Hepatocyte (in vitro differentiated cells): ENCODE results near the gene CCDC27.

Source experiments
- EZH2 ChIP-seq: fragments of 200-600 bp; sonication (generic); IDR thresholded peaks from 2 replicates; pipeline ENCODE4 v1.6.1; 2016; ENCODE audit warnings: antibody characterized with exemption, mild to moderate bottlenecking, borderline replicate concordance
- EZH2phosphoT487 ChIP-seq: fragments of 200-600 bp; sonication (generic); IDR thresholded peaks from one replicate; pipeline ENCODE4 v1.6.1; 2018; ENCODE audit warnings: antibody characterized with exemption, mild to moderate bottlenecking, low read depth, moderate library complexity; ENCODE audit not compliant: unreplicated experiment, severe bottlenecking
- TF ChIP-seq, protein P1 (sequence below): fragments of 200-600 bp; sonication (generic); IDR thresholded peaks from 2 replicates; pipeline ENCODE4 v1.5.1; 2016; ENCODE audit warnings: antibody characterized with exemption, mild to moderate bottlenecking; ENCODE audit not compliant: poor library complexity

- TF ChIP-seq, protein P1, sequence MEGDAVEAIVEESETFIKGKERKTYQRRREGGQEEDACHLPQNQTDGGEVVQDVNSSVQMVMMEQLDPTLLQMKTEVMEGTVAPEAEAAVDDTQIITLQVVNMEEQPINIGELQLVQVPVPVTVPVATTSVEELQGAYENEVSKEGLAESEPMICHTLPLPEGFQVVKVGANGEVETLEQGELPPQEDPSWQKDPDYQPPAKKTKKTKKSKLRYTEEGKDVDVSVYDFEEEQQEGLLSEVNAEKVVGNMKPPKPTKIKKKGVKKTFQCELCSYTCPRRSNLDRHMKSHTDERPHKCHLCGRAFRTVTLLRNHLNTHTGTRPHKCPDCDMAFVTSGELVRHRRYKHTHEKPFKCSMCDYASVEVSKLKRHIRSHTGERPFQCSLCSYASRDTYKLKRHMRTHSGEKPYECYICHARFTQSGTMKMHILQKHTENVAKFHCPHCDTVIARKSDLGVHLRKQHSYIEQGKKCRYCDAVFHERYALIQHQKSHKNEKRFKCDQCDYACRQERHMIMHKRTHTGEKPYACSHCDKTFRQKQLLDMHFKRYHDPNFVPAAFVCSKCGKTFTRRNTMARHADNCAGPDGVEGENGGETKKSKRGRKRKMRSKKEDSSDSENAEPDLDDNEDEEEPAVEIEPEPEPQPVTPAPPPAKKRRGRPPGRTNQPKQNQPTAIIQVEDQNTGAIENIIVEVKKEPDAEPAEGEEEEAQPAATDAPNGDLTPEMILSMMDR: no peak
- TF ChIP-seq EZH2: no peak
- TF ChIP-seq EZH2phosphoT487: no peak
These were observed 12.2 kb upstream of the CCDC27 start for GRCh38 chr1:3740042-3740441.
